AG04449 (cell line): ENCODE results near the gene SI.

Source experiments
- CTCF ChIA-PET: fragments of 350-600 bp; formaldehyde crosslinking; extraction: SDS; loops from one replicate; lab custom pipeline; 2021; ENCODE audit warnings: antibody characterized with exemption; lab: Yijun Ruan, JAX
- POLR2A ChIA-PET: fragments of 400-600, 350-600 bp; formaldehyde crosslinking; extraction: SDS; loops from one replicate; lab custom pipeline; 2020; ENCODE audit warnings: antibody characterized with exemption, inconsistent platforms; lab: Yijun Ruan, JAX
- DNase-seq: peaks from one replicate; pipeline ENCODE4 v3.0.0-alpha.2; 2010; ENCODE audit warnings: low read depth, low spot score
- H3K4me3 ChIP-seq: 2 replicates; pipeline ENCODE4 v1.5.1; 2011; ENCODE audit warnings: low read depth, mild to moderate bottlenecking, control low read depth, low read length
- CTCF ChIP-seq: IDR thresholded peaks from one replicate; pipeline ENCODE4 v1.5.1; 2011; ENCODE audit warnings: mild to moderate bottlenecking, moderate library complexity, low read length, control low read depth, inconsistent platforms; ENCODE audit not compliant: insufficient read depth; ENCODE audit errors: missing control alignments

Gene SI

GRCh38 chr3:165078293-165078692, at the start of gene SI:
SI (minus strand) TSS chr3:165078496; CDS start chr3:165076012, 2,484 bp downstream.
- DNase-seq = no peak
- H3K4me3 ChIP-seq = no peak within 1 kb of the TSS
- CTCF ChIA-PET = no interaction called here
- TF ChIP-seq CTCF = no peak
- POLR2A ChIA-PET = no interaction called here

- ChIA-PET CTCF (no interaction called here), POLR2A (no interaction called here)
- no peak for TF ChIP-seq CTCF
- no peak for DNase-seq
- H3K4me3 ChIP-seq = no peak overlapping the region
Measured at GRCh38 chr3:165125836-165126235, 47.5 kb upstream of the SI start.

DNA sequence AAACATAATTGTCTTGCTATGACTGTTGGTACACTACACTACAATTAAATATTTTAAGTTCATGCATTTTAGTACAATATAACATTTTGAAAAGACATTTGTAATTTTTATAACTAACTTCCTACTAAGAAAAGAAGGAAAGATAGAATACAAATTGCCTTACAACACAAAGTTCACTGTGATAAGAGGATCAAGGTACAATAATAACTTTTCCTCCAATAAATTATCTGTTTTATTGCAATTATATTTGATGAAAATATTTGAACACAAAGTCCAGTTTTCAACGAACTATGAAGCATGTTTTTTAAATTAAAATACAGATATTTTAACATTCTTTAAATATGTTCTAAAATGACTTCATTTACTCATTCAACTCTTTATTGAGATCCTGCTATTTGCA, 33.1 kb upstream of the SI start:
- no peak overlapping the region for H3K4me3 ChIP-seq
- ChIA-PET CTCF (no interaction called here), POLR2A (no interaction called here)
- TF ChIP-seq CTCF = no peak
- DNase-seq = no peak

DNA sequence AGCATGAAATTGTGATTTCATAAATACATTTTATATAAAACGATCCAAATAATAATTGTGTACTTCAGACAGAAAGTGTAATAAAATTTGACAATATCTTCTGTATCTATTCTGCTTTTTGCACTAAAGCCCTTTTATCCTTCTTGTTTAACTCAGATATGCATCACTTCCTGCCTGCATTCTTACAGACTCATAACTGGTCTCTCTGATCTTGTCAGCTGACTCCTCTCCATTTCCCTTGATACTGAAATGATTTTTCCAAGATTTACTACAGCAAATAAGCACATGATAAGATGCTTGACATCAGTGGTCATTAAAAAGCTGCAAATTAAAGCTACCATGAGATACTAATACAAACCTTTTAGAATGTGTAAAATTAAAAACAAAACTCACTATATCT, 25.3 kb upstream of the SI start:
- ChIA-PET CTCF (no interaction called here), POLR2A (no interaction called here)
- DNase-seq = no peak
- no peak for TF ChIP-seq CTCF
- H3K4me3 ChIP-seq = no peak overlapping the region

GRCh38 chr3:165082650-165083049, 4.4 kb upstream of the SI start:
- TF ChIP-seq CTCF = no peak
- no peak overlapping the region for H3K4me3 ChIP-seq
- ChIA-PET POLR2A (no interaction called here), CTCF (no interaction called here)
- DNase-seq = no peak

- TF ChIP-seq CTCF = no peak
- no peak for DNase-seq
- ChIA-PET CTCF (no interaction called here), POLR2A (no interaction called here)
- H3K4me3 ChIP-seq = no peak overlapping the region
Measured at GRCh38 chr3:165081183-165081582, 2.9 kb upstream of the SI start.
